Measurements from ENCODE around the gene AKR1B15.

GRCh38 chr7:134522601-134523000 is 26.3 kb upstream of the AKR1B15 start:
- TF ChIP-seq CTCF (IDR thresholded peaks at IDR 0.05), result no peak
- TF ChIP-seq POLR2A (IDR thresholded peaks at IDR 0.05), result no peak

All from heart left ventricle (tissue), 13 donors.